Measurements from ENCODE around the gene PRUNE2.

The PRUNE2 gene

DNA sequence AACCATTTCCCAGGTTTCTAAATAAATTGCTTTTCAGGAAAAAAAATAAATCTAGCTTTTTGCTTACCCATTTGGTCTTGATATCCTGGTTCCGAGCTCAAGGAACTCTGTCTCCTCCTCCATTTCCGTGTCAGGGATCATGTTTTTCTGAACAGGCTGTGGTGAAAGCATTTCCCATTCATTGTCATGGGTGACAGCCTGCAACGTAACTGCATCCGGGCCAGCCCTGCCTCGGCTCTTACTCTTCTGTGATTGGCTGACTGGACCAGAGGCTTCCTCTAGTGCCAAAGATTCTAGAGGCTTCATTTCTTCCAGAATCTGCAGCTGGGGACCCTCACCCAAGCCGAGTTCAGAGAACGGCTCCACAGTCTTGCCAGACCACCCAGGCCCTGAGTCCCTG is 202.6 kb downstream of the PRUNE2 start:
- no peak overlapping the region for H3K27ac Mint-ChIP-seq

GRCh38 chr9:76701441-76702039 is 204.4 kb downstream of the PRUNE2 start:
- peaks cover 29% of the 10 kb centered on the region for H3K27me3 Mint-ChIP-seq
- H3K4me3 Mint-ChIP-seq: no peak overlapping the region
- H3K27ac Mint-ChIP-seq: no peak overlapping the region

More for the DNA sequence above, 202.6 kb downstream of the PRUNE2 start:
- no peaks in the 10 kb centered on the region for H3K36me3 Mint-ChIP-seq (ENCODE audit: low read depth)
- H3K4me1 Mint-ChIP-seq (ENCODE audit: low read depth): peaks cover 7% of the 10 kb centered on the region
- no peak overlapping the region for H3K4me3 Mint-ChIP-seq
- peaks cover 39% of the 10 kb centered on the region for H3K27me3 Mint-ChIP-seq
- H3K9me3 Mint-ChIP-seq: no peaks in the 10 kb centered on the region

GRCh38 chr9:76700916-76701315 is 205.0 kb downstream of the PRUNE2 start:
- no peaks in the 10 kb centered on the region for H3K9me3 Mint-ChIP-seq
- H3K4me1 Mint-ChIP-seq (ENCODE audit: low read depth): no peaks in the 10 kb centered on the region
- H3K27ac Mint-ChIP-seq: no peak overlapping the region
- peaks cover 29% of the 10 kb centered on the region for H3K27me3 Mint-ChIP-seq
- no peaks in the 10 kb centered on the region for H3K36me3 Mint-ChIP-seq (ENCODE audit: low read depth)
- no peak overlapping the region for H3K4me3 Mint-ChIP-seq

More at GRCh38 chr9:76701441-76702039, 204.4 kb downstream of the PRUNE2 start:
- H3K36me3 Mint-ChIP-seq (ENCODE audit: low read depth): no peaks in the 10 kb centered on the region
- H3K9me3 Mint-ChIP-seq: no peaks in the 10 kb centered on the region
- H3K4me1 Mint-ChIP-seq (ENCODE audit: low read depth): no peaks in the 10 kb centered on the region

GRCh38 chr9:76699971-76700370 is 205.9 kb downstream of the PRUNE2 start:
- H3K36me3 Mint-ChIP-seq (ENCODE audit: low read depth): no peaks in the 10 kb centered on the region
- H3K27me3 Mint-ChIP-seq: peaks cover 30% of the 10 kb centered on the region
- no peaks in the 10 kb centered on the region for H3K4me1 Mint-ChIP-seq (ENCODE audit: low read depth)
- no peak overlapping the region for H3K27ac Mint-ChIP-seq
- no peaks in the 10 kb centered on the region for H3K9me3 Mint-ChIP-seq
- no peak overlapping the region for H3K4me3 Mint-ChIP-seq

GRCh38 chr9:76697554-76697953 is 208.4 kb downstream of the PRUNE2 start:
- no peaks in the 10 kb centered on the region for H3K4me1 Mint-ChIP-seq (ENCODE audit: low read depth)
- H3K9me3 Mint-ChIP-seq: no peaks in the 10 kb centered on the region
- H3K27ac Mint-ChIP-seq: no peak overlapping the region
- no peak overlapping the region for H3K4me3 Mint-ChIP-seq
- H3K27me3 Mint-ChIP-seq: peaks cover 25% of the 10 kb centered on the region
- no peaks in the 10 kb centered on the region for H3K36me3 Mint-ChIP-seq (ENCODE audit: low read depth)

DNA sequence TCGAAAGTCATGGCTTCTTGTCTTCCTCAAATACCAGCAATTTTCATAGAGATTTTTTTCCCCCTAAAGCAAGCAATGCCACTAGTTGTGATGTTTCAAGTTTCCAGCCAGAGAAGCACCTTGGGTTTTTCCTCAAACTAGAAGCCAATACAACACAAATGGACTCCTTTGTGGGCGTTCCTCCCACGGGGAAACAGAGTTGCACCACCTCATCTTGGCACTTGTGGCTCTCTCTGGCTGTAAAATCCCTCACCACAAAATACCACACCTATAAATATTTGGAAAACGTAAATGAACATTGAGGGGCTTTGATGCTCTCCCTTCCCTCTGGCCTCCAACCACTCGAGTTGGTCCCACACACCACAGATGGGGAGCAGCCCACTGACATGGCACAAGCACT is 208.8 kb downstream of the PRUNE2 start:
- Mint-ChIP-seq H3K27ac (no peak overlapping the region), H3K4me1 (ENCODE audit: low read depth) (peaks cover 2% of the 10 kb centered on the region), H3K4me3 (no peak overlapping the region), H3K36me3 (ENCODE audit: low read depth) (no peaks in the 10 kb centered on the region), H3K27me3 (peaks cover 26% of the 10 kb centered on the region), H3K9me3 (no peaks in the 10 kb centered on the region)

DNA sequence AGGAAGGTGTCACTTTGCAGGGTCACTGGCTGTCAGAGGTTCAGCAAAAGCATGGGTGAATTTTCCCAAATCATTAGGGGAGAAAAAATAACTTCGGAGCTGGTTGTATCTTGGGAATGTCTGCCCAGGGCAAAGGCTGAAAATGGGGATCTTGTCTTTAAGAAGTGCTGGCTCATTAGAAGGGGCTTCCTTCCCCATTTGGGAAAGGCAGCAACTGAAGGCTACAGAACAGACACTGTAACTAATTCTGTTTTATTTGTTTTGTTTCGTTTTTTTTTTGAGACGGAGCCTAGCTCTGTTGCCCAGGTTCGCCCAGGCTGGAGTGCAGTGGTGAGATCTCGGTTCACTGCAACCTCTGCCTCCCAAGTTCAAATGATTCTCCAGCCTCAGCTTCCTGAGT is 212.0 kb downstream of the PRUNE2 start:
- Mint-ChIP-seq H3K9me3 (no peaks in the 10 kb centered on the region), H3K4me3 (no peak overlapping the region), H3K4me1 (ENCODE audit: low read depth) (peaks cover 9% of the 10 kb centered on the region), H3K27ac (no peak overlapping the region), H3K36me3 (ENCODE audit: low read depth) (no peaks in the 10 kb centered on the region), H3K27me3 (peaks cover 45% of the 10 kb centered on the region)

DNA sequence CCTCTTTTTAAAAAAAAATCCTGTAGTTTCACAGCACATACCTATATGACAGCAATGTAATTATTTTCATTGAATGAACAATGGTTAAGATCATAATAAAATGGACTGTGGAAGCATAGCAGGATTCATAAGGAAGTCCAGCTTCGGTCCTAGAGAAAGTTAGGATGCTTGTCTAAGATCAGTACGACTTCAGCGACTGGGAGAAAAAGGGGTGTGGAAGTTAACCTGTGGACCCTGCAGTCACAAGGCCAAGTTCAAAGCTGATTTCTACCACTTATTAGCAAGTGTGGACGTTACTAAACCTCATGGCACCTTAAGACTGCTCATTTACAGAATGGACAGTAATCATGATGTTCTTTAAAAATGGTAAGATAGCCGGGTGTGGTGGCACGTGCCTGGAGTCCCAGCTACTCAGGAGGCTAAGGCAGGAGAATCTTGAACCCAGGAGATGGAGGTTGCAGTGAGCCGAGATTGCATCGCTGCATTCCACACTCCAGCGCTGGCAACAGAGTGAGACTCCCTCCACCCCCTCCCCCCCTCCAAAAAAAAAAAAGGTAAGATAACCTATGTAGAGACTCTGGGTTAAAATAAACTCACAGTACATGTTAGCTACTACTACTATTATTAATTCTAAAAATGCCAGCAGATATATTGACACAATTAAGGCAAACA is 213.3 kb downstream of the PRUNE2 start:
- Mint-ChIP-seq H3K27me3 (peaks cover 45% of the 10 kb centered on the region), H3K9me3 (no peaks in the 10 kb centered on the region), H3K27ac (no peak overlapping the region), H3K36me3 (ENCODE audit: low read depth) (no peaks in the 10 kb centered on the region), H3K4me1 (ENCODE audit: low read depth) (peaks cover 23% of the 10 kb centered on the region), H3K4me3 (no peak overlapping the region)

DNA sequence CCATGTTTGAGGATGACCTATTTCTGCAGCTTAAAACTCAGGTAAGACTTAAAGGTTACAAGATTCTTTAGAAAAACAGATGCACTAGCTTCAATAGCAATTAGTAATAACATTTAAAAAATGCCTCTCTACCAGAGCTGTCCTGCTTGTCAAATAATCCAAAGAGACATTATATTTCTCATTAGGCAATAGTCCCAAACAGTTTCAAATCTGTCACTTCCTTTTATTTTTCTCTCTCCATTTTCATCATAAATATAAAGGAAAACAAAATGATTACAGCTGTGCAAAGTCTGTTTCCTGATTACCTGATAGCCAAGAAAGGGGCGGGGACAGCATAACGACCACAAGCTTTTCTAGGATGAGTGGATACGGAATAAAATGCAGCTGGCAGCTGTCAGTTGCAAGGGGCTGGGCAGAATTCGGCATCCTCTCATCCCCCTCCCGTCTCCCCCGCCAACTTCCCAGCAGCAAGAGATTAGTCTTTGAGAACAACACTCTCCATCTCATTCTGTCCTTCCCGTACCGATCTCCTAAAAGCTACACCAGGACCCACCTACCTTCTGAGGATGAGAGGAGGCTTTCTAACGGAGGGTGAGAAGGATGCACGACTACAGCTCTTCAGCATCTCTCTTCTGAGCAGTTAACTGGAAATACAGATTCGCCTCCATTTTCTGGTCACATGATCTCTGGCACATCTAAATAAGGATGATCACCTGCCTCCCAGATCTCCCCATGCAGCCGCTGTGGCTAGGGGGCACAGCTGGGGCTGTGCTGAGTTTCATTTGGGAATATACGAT is 214.2 kb downstream of the PRUNE2 start:
- Mint-ChIP-seq H3K4me3 (peak overlapping the region; percentile 79), H3K4me1 (ENCODE audit: low read depth) (peaks cover 25% of the 10 kb centered on the region), H3K27ac (no peak overlapping the region), H3K9me3 (no peaks in the 10 kb centered on the region), H3K27me3 (peaks cover 44% of the 10 kb centered on the region), H3K36me3 (ENCODE audit: low read depth) (no peaks in the 10 kb centered on the region)

DNA sequence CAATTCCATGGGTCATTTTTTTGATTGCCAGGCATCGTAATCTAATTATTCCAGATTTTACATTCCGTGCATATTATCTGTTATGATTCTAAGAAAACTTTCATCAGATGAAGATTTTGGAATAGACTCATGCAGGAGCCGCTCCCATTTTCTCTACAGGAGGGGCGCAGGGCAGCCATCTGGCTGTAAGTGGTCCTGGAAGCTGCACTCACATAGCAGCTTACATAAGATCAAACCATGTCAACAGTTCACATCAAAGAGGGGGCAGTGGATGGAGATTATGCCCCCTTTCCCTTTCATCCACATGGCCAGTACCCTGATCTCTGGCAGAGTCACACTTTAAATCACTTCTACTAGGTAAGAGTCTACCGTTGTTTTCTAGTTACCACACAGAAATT is 214.9 kb downstream of the PRUNE2 start:
- no peaks in the 10 kb centered on the region for H3K9me3 Mint-ChIP-seq
- H3K27ac Mint-ChIP-seq: no peak overlapping the region
- H3K36me3 Mint-ChIP-seq (ENCODE audit: low read depth): no peaks in the 10 kb centered on the region
- no peak overlapping the region for H3K4me3 Mint-ChIP-seq
- peaks cover 25% of the 10 kb centered on the region for H3K4me1 Mint-ChIP-seq (ENCODE audit: low read depth)
- H3K27me3 Mint-ChIP-seq: peaks cover 44% of the 10 kb centered on the region

- Mint-ChIP-seq H3K27ac (no peak overlapping the region), H3K36me3 (ENCODE audit: low read depth) (no peaks in the 10 kb centered on the region), H3K4me3 (no peak overlapping the region), H3K9me3 (no peaks in the 10 kb centered on the region), H3K4me1 (ENCODE audit: low read depth) (peaks cover 25% of the 10 kb centered on the region), H3K27me3 (peaks cover 42% of the 10 kb centered on the region)
Measured at GRCh38 chr9:76690246-76690972, 215.5 kb downstream of the PRUNE2 start.

DNA sequence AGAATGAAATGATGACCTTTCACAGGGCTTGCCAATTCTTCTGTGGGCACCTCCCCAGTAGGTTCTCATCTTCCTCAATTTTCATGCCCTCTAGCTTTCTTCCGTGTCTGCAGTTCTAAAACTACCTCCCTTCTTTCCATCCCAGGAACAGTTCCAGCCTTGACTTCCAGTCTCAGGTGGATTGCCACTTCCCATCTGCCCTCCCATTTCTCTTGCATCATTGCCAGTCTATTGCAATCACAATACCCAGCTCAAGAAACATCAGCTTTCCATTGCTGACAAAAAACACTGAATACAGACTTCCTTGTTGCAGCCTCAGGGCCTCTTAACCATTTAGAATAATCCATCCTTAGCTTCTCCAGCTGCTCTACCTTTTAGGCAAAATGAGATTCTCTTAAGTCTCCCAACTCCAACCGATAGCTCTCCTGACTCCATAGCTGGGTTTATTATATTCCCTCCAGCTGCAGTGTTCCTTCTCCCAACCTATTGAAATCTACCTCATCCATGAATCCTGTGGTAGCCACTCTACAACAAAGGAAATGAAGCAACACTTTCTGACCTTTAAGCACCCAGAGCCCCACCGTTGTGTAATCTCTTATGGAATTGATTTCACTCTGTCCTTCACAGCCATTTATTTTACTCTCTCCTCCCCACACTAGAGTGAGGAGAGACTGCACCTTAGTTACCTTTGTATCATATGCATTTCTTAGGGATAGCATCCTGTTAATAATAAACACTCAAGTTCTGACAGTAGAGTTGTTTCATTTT is 217.3 kb downstream of the PRUNE2 start:
- Mint-ChIP-seq H3K4me3 (no peak overlapping the region), H3K27me3 (peaks cover 38% of the 10 kb centered on the region), H3K9me3 (no peaks in the 10 kb centered on the region), H3K36me3 (ENCODE audit: low read depth) (no peaks in the 10 kb centered on the region), H3K27ac (peak overlapping the region; percentile 81), H3K4me1 (ENCODE audit: low read depth) (peaks cover 25% of the 10 kb centered on the region)

DNA sequence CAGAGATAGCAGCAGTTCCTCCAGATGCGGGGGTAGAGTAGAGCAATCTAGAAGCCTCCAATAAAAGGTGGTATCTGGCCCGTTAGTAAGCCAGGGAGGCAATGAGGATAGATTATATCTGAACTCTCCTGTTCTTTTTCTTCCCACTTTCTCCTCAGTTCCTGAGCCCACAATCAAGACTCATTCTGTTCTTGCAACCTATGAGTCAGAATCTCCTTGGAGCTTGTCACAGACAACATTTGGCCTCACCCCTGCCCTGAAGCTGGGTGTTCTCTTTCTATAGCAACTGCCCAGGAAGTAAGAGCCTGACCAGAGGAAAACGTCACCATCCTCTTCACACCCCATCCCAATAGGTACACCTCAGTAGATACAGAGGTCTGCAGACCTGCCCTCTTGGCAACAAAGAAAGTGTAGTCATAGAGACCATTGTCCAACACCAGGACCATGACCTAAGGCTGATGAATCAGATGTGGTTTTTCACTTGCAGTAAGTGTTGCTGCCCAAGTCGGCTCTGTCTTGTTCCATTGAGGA is 218.0 kb downstream of the PRUNE2 start:
- Mint-ChIP-seq H3K27ac (no peak overlapping the region), H3K9me3 (no peaks in the 10 kb centered on the region)

DNA sequence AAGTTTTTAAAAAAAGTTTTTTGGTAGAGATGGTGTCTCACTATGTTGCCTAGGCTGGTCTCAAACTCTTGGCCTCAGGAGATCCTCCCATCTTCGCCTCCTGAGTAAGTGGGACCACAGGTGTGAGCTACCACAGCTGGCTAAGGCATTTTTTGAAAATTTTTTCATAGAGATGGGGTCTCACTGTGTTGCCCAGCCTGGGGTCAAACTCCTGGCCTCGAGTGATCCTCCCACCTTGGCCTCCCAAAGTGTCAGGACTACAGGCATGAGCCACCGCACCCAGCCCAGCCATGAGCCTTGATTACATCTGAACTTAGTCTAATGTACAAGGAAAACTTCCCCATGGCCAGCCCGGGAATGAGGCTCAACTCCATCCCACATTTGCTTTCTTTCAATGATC is 219.2 kb downstream of the PRUNE2 start:
- H3K9me3 Mint-ChIP-seq: no peaks in the 10 kb centered on the region
- H3K4me3 Mint-ChIP-seq: no peak overlapping the region
- no peak overlapping the region for H3K27ac Mint-ChIP-seq
- H3K36me3 Mint-ChIP-seq (ENCODE audit: low read depth): no peaks in the 10 kb centered on the region
- H3K27me3 Mint-ChIP-seq: peaks cover 29% of the 10 kb centered on the region
- peaks cover 20% of the 10 kb centered on the region for H3K4me1 Mint-ChIP-seq (ENCODE audit: low read depth)

More for the DNA sequence above, 218.0 kb downstream of the PRUNE2 start:
- Mint-ChIP-seq H3K36me3 (ENCODE audit: low read depth) (no peaks in the 10 kb centered on the region), H3K4me1 (ENCODE audit: low read depth) (peaks cover 25% of the 10 kb centered on the region), H3K27me3 (peaks cover 38% of the 10 kb centered on the region), H3K4me3 (no peak overlapping the region)

All from stimulated activated naive CD8-positive, alpha-beta T cell treated with anti-CD3 and anti-CD28 coated beads, Interleukin-15, Interleukin-2, amounts not matched to agents 100 ng/mL and 50 ng/mL, for 24 hours (primary cell).